EL (cell line): ENCODE data around the gene KCNJ5.
"Not testable (repeated sequence)": the region's sequence is repeated elsewhere in the genome, so short reads cannot be mapped to it uniquely, and the experiment has no call there.

Experiments
- DNase-seq: peaks from one replicate; pipeline ENCODE4 v3.0.0-alpha.2; 2016

The KCNJ5 gene

DNA sequence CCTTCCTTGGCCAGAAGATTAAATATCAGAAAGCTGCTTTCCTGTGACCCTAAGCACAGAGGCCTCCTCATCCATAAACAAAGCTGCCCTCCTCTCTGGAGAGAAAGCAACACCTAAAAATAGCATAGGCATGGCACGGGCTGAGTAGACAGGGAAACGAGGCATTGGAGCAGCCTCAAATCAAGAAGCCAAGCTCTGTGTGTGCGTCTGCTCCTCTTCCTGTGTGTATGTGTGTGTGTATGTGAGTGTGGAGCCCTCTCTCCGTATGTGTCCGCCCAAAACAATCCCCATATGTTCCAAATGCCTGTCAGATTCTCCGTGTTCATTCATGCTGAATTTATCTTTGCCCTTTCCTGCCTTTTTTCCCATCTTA, 24.0 kb downstream of the KCNJ5 start:
- no peak for DNase-seq

DNA sequence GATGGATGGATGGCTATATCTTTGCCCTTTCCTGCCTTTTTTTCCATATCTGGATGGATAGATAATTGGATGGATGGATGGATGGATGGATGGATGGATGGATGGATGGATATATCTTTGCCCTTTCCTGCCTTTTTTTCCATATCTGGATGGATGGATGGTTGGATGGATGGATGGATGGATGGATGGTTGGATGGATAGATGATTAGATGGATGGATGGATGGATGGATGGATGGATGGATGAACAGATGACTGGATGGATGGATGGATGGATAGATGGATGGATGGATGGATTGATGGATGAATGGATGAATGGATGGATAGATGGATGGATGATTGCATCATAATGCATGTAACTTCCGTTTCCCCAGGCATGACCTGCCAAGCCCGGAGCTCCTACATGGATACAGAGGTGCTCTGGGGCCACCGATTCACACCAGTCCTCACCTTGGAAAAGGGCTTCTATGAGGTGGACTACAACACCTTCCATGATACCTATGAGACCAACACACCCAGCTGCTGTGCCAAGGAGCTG, 24.9 kb downstream of the KCNJ5 start:
- no peak for DNase-seq

DNA sequence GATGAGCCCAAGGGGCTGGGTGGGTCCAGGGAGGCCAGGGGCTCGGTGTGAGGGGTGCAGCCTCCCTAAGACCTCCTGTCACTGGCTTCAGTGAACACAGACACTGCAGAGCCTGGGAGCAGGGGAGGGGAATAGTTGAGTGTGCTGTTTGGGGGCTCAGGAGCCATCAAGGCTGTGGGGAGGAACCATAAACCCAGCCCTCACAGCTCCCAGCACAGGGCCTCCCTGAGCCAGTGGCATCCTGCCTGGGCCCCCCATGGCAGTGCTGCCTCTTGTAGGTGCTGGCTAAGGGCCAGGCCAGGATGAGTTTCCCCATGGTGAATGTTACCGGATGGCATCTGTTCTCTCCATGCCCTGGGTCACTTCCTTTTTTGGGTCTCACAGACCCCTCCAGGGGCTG, 25.5 kb downstream of the KCNJ5 start:
- DNase-seq, result no peak

DNA sequence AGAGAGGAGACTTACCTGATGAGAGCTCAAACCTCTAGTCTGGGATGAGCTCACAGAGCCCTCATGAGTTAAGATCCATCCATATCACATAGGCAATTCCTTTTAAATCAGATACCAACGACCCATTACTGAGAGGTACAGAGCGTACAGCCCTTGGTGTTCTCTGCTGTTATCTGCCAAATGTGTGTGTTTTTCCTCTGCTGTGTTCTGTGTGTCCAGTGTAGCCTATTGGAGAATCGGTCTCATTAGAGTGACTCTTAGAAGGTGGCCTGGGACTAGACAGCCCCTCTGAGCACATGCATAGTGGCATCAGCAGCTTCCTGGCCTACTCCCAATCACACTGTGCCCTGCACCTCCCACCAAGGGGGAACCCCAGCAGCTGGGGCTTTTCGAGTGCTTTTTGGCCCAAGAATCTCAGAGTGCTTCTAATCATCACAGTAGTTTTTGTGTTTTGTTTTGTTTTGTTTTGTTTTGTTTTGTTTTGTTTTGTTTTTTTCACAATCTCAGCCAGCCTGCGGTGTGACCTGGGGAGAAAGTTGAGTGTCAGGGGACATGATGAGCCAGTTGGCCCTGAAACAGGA, 26.1 kb downstream of the KCNJ5 start:
- DNase-seq, result no peak

DNA sequence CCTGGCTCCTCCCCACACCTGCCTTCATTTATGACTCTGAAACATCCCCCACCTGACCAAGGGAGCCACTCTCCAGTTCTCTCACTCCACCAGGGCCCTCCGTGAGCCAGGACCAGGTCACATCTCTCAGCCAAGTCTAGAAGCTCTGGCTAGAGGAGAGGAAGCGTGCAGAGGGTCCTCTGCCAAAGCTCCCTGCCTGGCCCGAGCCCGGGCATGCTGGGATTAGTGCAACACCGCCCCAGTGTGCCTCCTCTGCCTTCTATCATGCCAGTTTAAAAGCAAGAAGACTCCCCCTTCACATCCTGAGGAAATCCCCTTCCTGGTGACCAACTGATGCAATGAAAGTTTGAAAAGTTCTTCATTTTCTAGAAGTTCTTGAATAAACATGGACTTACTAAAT, 28.1 kb downstream of the KCNJ5 start:
- DNase-seq, result no peak

DNA sequence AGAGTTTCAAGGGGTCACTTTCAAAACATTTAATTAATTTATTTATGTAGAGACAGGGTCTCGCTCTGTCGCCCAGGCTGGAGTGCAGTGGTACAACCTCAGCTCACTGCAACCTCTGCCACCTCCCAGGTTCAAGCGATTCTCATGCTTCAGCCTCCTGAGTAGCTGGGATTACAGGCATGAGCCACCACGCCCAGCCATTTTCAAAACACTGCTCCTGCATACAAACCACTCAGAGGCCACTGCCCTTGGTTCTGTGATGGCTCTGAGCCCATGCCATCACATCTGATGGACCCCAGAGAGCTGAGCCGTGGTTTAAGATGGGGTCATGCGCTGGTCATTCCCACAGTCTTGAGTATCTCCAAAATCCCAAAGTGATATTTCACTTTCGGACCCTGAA, 28.5 kb downstream of the KCNJ5 start:
- DNase-seq, result not testable (repeated sequence)

DNA sequence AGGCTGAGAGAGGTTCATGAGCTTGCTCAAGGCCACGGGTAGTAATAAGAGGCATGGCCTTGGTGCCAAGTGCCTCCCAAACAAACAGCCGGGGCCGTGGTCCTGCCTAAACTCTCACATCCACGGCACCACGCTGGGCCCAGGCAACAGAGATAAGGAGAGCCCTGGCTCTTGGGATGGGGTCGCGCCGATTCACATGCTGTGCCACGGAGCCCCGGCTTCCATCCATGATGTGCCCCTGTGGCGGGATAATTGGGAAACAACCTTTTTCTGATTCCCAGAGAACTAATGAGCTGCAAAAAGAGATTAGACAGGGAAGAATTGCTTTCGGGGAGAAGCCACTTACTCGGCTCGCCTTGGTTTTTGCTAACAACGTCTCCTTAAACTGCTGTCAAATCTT, 29.5 kb downstream of the KCNJ5 start:
- no peak for DNase-seq

DNA sequence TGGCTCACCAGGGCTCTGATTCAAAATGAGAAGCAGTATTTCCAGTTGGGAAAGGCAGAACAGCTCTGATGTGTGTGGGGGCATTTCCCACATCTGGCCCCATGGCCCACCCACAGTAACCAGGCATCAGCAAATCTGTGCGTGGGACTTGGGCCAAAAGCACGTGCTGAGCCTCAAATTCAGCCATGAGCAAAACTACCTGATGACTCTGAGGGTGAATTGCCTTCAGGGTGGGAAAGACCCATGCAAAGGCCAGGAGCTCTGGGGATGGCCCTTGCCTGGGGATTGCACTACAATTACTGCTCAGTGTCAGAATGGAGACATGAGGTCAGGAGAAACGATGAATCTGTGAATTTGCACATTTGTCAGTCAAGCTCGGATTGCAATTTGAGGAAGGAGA, 30.6 kb downstream of the KCNJ5 start:
- no peak for DNase-seq

DNA sequence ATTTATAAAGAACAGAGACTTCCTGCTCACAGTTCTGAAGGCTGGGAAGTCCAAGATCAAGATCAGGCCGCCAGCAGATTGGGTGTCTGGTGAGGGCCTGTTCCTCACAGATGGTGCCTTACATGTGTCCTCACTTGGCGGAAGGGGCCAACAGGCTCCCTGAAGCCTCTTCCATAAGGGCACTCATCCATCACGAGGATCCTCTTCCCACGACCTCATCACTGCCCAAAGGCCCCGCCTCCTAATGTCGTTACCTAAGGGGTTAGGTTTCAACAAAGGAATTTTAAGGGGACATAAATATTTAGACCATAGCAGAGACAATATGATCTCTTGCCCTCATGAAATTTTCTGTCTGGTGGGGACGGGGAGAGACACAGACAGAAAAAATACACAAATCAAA, 32.9 kb downstream of the KCNJ5 start:
- no peak for DNase-seq

DNA sequence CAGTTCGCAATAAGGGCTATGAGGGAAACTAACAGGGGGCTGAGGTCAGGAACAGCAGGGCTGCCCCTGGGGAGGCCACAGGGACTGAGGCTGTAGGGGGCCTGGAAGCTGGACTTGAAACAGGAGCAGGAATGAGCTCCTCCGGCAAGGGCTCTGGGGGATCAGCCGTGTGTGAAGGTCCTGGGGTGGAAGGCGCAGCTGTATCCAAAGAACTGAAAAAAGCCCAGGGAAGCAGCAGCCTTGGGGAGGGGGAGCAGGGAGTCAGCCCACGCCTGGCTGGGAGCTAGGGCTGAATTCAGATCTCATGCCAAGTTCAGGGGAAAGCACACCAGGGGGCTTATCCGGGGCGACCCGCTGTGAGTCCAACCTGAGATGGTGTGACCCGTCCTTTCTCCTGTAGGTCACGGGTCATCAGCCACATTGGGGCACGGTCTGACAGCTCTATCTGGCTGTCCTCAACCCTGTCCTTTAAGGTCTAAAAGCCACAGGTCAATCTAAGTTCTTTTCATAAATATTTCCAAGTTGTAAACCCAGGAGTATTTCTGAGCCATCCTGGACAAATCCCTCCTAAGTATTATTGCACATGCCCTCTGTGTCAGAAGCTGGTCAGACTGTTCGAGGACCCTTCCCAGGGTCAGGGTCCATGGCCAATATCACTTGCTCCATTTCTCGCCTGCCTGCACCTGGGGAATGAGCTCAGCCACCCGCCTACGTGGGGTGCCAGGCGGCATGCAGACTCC, 33.5 kb downstream of the KCNJ5 start:
- DNase-seq, result no peak

DNA sequence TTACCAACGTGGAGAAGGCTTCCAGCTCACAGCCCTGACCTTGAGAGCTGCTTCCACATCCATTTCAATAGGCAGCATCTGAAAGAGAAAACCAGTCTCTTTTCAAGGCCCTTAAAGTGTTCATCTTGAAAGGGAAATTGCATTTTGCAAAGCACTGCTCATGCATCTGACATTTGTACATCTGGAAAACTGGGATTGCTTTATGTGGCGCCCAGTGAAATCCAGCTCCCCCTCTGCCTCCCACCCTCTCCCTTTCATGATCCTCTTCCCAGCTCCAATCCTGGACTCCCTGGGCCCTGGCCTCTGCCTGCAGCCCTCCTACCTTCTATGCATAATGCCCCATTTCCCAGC, 34.1 kb downstream of the KCNJ5 start:
- no peak for DNase-seq

DNA sequence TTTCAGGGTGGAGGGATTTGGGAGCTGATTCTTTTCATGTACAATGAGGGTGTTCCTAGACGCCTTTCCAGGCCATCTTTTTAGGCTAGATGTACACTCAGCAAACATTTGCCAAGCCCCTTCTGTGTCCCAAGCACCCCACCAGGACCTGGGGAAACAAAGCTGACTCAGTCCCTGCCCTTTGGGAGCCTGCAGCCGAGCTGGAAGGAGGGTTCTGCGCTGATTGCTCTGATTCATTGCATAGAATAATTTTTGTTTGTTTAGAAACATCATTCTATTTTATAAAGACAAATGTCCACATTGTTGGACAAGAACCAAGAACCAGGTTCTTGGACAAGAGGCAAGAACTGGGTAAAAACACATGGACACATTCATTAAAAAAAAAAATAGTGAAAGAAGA, 34.8 kb downstream of the KCNJ5 start:
- no peak for DNase-seq

DNA sequence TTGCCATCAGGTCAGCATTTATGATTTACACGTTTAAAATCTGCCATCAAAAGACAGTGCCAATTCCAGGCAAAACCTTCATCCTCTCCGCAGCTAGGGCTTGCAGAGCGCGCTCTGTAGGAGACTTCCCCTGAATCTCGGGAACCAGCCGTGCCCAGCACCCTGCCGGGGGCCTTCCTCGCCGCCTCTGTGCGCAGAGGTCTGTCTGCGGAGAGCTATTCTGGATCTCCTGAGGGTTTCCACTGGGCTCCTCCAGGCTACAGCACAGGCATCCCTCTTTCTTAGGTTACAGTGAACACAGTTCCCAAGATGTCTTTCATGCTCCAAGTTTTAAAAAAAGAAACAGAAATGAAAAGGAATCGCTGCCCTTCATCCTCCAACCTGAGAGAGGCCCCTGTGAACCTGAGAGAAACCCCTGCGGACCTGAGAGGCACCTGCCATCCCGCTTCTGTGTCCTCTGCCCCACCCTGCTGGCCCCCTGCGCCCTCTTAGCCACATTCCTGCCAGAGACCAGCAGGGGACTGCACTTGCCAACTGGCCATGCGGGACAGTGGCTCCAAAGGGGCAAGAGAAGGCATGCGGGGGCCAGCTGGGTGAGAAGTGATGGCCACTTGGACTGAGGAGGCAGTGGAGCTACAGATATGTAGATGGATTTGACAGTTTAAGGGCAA, 35.4 kb downstream of the KCNJ5 start:
- DNase-seq, result no peak

DNA sequence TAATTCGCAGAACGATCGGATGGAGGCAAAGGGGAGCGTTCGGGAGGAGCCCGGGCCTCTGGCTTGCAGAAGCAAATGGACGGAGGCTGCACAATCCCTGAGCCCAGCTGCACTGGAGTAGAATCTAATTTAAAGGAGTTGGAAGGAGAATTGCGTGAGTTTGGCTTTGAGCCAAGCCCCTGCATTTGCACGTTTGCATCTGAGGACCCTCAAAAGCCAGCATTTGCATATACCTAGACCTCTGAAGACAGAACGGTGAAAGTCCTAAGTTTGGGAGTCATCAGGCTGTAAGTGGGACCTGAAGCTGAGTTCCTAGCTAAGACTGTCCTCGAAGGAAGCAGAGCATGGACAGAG, 35.9 kb downstream of the KCNJ5 start:
- no peak for DNase-seq

DNA sequence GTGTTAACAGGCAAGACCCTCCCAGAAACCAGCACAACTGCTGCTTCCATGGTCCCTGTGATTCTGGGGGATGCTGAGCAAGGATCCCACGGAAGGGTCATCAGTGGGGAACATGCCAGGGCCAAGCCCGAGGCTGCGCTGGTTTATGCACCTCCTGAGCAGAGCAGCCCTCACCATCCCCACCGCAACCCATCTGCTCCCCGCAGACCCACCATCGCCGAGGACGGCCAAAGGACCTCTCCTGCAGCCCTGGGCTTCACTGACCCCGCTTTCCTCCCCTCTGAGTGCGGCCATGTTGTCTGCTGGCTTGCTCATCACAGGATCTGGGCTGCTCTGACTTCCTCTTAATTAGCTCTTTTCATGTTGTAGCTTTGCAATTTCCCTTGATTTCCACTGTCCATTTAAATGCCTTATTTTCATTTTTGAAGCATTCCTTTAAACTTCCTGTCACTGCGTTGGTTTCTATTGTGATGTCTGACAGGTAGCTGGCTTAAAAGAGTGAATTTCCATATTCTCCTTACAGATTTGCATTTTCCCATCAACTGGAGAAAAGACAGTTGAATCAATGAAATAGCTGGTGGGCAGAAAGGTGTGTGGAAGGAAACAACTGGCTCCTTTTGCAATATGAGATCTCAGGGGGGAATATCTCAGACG, 36.7 kb downstream of the KCNJ5 start:
- no peak for DNase-seq

DNA sequence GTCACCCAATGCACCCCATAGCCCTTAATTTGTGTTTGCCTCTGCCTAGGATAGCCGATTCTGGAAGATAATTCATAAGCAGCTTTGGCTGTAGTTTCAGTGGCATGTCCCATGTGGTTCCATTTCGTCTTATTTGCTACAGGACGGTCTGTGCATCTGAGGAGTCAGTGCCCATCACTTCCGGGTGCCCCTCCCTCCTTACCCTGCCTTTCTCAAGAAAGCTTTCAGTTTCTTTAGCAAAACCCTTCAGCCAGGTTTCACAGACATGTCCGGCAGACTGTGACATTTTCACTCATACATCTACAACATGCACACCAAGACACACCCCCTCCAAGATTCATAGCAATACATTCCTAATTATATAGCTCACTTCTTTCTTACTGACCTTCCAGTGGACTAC, 37.2 kb downstream of the KCNJ5 start:
- peak; percentile 11 for DNase-seq

DNA sequence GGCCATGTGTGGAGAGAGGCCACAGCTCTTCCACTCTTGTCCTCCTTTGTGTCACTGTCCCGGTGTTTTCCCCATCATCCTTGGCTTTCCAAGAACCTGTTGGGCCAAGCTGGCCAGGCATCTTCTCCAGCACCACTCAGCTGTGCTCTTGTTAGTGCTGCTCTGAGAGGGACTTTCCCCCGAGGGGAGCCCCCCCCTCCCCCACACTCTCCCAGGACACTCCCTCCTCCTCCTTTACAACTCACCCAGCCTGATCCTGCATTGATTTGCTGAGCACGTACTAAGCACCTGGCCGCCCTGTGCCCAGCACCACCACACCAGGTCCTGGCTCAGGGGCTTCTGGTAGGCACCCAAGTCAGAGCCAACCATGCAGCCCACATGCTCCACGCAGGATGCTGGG, 38.3 kb downstream of the KCNJ5 start:
- no peak for DNase-seq

DNA sequence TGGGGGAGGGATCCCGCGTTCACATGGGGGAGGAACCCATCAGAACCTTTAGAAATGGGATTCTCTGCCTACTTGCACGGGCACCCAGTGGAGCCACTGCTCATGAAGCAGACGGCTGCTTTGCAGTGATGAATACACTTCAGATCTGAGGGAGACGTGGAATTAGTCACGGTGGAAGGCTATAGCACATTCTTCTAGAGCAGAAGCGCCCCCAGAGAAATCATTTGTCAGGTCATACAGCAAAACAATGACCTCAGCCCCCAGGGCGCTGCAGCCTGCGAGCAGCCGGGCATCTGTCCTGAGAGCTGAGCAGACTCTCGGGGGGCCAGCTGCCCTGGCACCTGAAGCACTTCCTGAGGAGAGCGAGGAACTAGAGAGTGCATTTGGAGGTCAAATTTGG, 38.8 kb downstream of the KCNJ5 start:
- DNase-seq, result peak; percentile 51

DNA sequence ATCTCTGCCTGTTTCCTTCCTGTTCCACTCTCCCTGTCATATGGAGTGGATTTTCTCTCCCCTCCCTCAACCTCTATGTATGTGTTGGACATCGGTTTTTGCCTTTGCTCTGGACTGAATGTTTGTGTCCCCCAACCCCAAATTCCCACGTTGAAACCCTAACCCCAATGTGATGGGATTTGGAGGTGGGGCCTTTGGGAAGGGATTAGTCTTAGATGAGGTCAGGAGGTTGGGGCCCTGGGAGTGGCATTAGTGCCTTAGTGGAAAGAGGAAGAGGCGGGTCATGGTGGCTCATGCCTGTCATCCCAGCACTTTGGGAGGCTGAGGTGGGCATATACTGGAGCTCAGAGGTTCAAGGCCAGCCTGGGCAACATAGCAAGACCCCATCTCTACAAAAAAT, 39.9 kb downstream of the KCNJ5 start:
- no peak for DNase-seq

DNA sequence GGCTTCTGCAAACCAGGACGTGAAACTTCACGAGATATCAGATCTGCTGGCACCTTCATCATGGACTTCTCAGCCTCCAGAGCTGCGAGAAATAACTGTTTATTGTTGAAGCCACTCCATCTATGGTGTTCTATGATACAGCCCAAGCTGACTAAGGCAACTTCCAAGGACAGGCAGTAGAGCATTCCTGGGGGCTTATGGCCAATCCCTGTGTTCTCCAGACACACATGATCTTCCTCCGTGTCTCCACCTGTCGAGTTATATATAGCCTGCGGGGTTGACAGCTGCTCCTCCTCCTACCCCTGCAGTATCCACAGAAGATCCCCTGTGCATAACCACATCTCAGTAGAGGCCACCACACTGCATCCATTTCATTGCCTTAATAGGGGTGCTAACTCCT, 40.5 kb downstream of the KCNJ5 start:
- no peak for DNase-seq

DNA sequence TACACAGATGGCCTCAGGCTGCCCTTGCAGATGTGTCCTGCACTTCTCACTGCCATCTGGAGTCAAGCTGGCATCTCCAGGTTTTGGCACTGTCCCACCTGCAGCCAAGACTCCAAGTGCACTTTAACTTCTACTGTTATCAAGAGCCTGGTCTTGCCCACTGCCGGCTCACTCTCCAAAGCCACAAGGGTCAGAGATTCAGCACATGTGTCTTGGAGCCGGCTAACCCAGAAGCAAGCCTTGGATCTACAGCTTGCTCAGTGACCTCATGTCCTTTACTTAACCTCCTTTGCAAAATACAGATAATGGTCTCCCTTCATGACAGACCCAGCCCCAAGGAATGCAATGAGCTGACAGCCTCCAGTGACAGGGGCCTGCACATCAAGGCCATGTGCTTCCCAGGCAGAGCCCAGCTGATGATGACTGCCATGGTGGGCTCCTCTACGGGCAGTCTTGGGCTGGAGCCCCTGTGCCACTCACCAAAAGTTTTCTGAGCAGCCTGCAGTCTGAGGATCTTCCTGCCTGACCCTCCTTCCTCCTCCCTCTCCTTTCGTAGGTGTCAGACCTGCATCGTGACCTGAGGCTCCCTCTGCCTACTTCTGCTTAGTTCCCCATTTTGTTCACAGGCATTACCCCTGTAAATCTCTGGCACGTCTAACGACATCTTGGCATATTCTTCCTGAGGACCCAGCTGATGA, 42.5 kb downstream of the KCNJ5 start:
- no peak for DNase-seq

DNA sequence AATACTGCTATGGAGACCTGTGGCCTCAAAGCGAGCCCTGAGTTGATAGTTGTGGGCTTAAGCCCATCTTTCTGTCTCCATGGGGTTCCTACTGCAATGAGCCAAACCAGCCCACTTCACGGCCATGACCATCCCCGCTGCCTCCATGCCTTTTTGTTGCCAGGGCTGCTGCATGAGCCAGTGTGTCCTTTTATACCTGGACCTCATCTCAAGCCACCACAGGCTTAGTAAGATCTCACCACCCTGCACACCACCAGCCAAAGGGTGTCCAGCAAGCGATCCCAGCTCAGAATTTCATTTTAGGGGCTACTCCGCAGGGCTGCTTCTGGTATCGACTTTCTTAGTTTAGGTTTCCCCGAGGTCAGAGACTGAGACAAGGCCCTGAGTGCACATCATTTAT, 43.2 kb downstream of the KCNJ5 start:
- DNase-seq, result no peak

DNA sequence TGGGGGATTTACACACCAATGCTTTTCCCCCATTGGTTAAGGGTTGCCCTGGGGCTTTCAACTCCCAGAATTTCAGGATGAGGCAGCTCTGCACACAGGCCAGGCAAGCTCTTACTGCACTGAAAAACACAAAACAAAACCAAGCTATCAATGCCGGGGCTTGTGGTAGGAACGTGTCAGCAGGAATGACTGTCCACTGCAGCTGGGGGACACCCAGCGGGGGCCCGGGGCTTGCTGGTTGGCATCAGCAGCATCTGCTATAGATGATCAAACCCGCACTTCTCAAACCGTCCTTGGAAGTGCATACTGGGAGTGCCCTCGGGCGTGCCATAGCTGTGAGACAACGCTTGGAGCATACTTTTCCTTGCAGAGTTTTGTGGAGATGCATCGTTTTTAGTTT, 43.8 kb downstream of the KCNJ5 start:
- no peak for DNase-seq
